CD14-positive monocyte (primary cell): ENCODE data around the gene NEDD4L. TPM values are rescaled to one million over a fixed set of nuclear protein-coding genes. Genes with fewer than 3 reads are reported as not detected.

Experiments
- DNase-seq, 3 donors: peaks; one replicate each; pipeline ENCODE4 v3.0.0-alpha.2; 2011 to 2022
- H2AFZ ChIP-seq: 2 replicates; pipeline ENCODE4 v1.6.0; 2012; ENCODE audit warnings: mild to moderate bottlenecking, low read depth, low read length, inconsistent platforms; ENCODE audit not compliant: insufficient read depth, poor library complexity, severe bottlenecking
- H3K27ac ChIP-seq, 2 donors: 1 replicate in 1 of 2; 2 replicates in 1 of 2; pipeline ENCODE4 v1.5.1; 2012 to 2013; ENCODE audit warnings: low read length in 2 of 2, control low read depth in 1 of 2, inconsistent platforms in 1 of 2, low read depth in 1 of 2, mild to moderate bottlenecking in 1 of 2
- H3K27me3 ChIP-seq, 2 donors: one replicate each; pipeline versions ENCODE4 v1.6.0 to v1.6.1; 2011 to 2013; ENCODE audit warnings: low read length in 2 of 2; ENCODE audit not compliant: control insufficient read depth in 2 of 2, insufficient read depth in 2 of 2
- H3K36me3 ChIP-seq, 2 donors: replicated peaks in 1 of 2; 1 replicate in 1 of 2; 2 replicates in 1 of 2; pipeline versions ENCODE4 v1.5.1 to v1.6.1; 2012 to 2013; ENCODE audit warnings: low read length in 2 of 2, control low read depth in 1 of 2, inconsistent platforms in 1 of 2, mild to moderate bottlenecking in 1 of 2; ENCODE audit not compliant: insufficient read depth in 2 of 2, control insufficient read depth in 1 of 2
- H3K4me1 ChIP-seq, 2 donors: 1 replicate in 1 of 2; 2 replicates in 1 of 2; pipeline versions ENCODE4 v1.5.1 to v1.6.1; 2012 to 2013; ENCODE audit warnings: low read length in 2 of 2, control low read depth in 1 of 2, inconsistent platforms in 1 of 2, mild to moderate bottlenecking in 1 of 2, moderate library complexity in 1 of 2; ENCODE audit not compliant: insufficient read depth in 2 of 2, control insufficient read depth in 1 of 2
- H3K4me2 ChIP-seq: replicated peaks from 2 replicates; pipeline ENCODE3; 2012; ENCODE audit warnings: low read length, moderate library complexity, mild to moderate bottlenecking; ENCODE audit not compliant: poor library complexity, severe bottlenecking; ENCODE audit errors: extremely low read depth
- H3K4me3 ChIP-seq, 3 experiments: fragments of 200-600 bp in 1 of 3; sonication (generic) in 1 of 3; replicated peaks in 1 of 3; 1 replicate in 2 of 3; 2 replicates in 1 of 3; pipeline ENCODE4 v1.5.1; 2011 to 2013; ENCODE audit warnings: low read length in 3 of 3, mild to moderate bottlenecking in 3 of 3, control low read depth in 2 of 3, low read depth in 2 of 3, inconsistent platforms in 1 of 3, moderate library complexity in 1 of 3
- H3K79me2 ChIP-seq: 2 replicates; pipeline ENCODE4 v1.6.0; 2012; ENCODE audit warnings: mild to moderate bottlenecking, control low read depth, inconsistent platforms, low read length, moderate library complexity; ENCODE audit not compliant: insufficient read depth
- H3K9ac ChIP-seq: 2 replicates; pipeline ENCODE4 v1.6.0; 2017; ENCODE audit warnings: low read length, mild to moderate bottlenecking; ENCODE audit not compliant: insufficient read depth, poor library complexity, severe bottlenecking
- H3K9me3 ChIP-seq, 2 donors: replicated peaks in 1 of 2; 1 replicate in 1 of 2; 2 replicates in 1 of 2; pipeline versions ENCODE4 v1.5.1 to v1.6.1; 2012 to 2013; ENCODE audit warnings: low read length in 2 of 2, control low read depth in 1 of 2; ENCODE audit not compliant: control insufficient read depth in 1 of 2, insufficient read depth in 1 of 2
- H4K20me1 ChIP-seq: 2 replicates; pipeline ENCODE4 v1.6.0; 2012; ENCODE audit warnings: mild to moderate bottlenecking, low read length, control low read depth, moderate library complexity; ENCODE audit not compliant: insufficient read depth
- H3K27ac Mint-ChIP-seq, 7 donors: one replicate each; pipeline ENCODE4 v1.8.0; 2020; ENCODE audit warnings: mild to moderate bottlenecking in 7 of 7, mixed read lengths in 7 of 7, moderate library complexity in 6 of 7, inconsistent platforms in 2 of 7
- H3K27me3 Mint-ChIP-seq, 3 donors: one replicate each; pipeline ENCODE4 v1.8.0; 2021 to 2022; ENCODE audit warnings: low read depth in 3 of 3, mild to moderate bottlenecking in 3 of 3, mixed read lengths in 3 of 3, moderate library complexity in 3 of 3, inconsistent platforms in 1 of 3
- H3K36me3 Mint-ChIP-seq, 2 donors: one replicate each; pipeline ENCODE4 v1.8.0; 2020; ENCODE audit warnings: mixed read lengths in 2 of 2, inconsistent platforms in 1 of 2, mild to moderate bottlenecking in 1 of 2
- H3K4me1 Mint-ChIP-seq: one replicate; pipeline ENCODE4 v1.8.0; 2020; ENCODE audit warnings: mild to moderate bottlenecking, mixed read lengths
- H3K4me3 Mint-ChIP-seq, 2 donors: one replicate each; pipeline ENCODE4 v1.8.0; 2020; ENCODE audit warnings: mild to moderate bottlenecking in 2 of 2, mixed read lengths in 2 of 2, moderate library complexity in 1 of 2
- H3K9me3 Mint-ChIP-seq, 7 donors: one replicate each; pipeline ENCODE4 v1.8.0; 2020 to 2022; ENCODE audit warnings: mixed read lengths in 7 of 7, mild to moderate bottlenecking in 6 of 7, moderate library complexity in 6 of 7, inconsistent platforms in 2 of 7
- WGBS: methylation state at CpG from one replicate; pipeline ENCODE4 v1.1.5; 2013; ENCODE audit warnings: missing lambda C conversion rate; ENCODE audit not compliant: insufficient coverage; 5-methylcytosine and 5-hydroxymethylcytosine counted together
- intact Hi-C, 2 donors: fragments of 100-400 bp; cut with micrococcal nuclease; formaldehyde crosslinking; loops; one replicate each; pipeline versions ENCODE4 v1.15.0 to v1.15.1; 2023
- polyA plus RNA-seq, 3 donors: library from polyadenylated mRNA; depleted of rRNA in 1 of 3; unstranded in 2 of 3; stranded (reverse) in 1 of 3; fragments of 300-500 nt in 2 of 3; fragments of >200 nt in 1 of 3; fragmentation: Illumina TruSeq in 2 of 3; gene quantifications; 1 replicate in 2 of 3; 2 replicates in 1 of 3; pipeline ENCODE4 v1.2.3, GENCODE V29; 2012 to 2021
- TF ChIP-seq, protein P1 (sequence below): fragments of 200-600 bp; IDR thresholded peaks from one replicate; pipeline ENCODE4 v1.8.0; 2022; ENCODE audit warnings: antibody characterized with exemption, mild to moderate bottlenecking

The NEDD4L gene
- polyA plus RNA-seq, 3 donors: 2.5 to 5.2 (median 4.5) TPM

DNA sequence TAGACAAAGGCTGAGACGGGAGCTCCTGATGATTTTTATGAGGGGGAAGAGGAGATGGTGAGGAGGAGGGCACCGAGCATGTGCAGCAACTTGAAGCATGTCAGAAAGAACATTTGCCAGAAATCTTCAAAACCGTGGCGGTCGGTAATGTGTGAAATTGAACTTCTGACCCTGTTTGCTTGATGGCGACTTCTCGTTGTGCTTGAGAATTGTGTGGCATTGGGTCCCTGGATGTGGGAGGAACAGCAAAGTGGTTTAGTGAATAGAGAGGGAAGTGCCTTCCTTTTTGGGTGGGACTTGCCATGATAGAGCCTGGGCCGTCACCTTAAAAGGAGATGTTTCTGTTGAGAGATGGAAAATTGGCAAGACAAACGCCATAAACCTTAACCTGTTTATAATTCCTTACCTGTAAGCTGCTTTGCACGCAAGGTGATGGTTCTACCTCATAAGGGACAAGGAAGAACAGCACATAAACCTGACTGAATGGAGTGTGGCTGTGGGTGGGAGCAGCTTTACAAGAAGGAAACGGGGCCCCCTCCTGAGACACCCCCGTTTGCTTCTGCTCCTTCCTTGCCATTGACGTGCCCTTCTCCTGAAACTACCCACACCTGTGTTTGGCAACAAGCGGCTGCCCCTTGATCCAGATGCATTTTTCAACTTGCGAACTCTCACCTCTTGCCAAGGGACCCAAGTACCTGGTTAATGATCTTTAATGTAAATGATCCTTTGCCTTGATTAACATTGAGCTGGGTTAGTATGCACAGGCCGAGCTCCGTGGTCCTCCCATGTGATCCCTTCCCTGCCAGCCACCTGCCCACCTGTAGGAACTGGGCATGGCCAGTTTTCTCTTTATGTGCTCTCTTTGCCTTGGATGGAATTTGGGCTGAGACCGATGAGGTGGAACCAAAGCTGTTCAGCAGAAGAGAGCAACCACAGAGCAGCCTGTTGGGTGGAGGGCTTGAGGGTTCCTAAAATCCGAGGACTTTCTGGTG is 153.2 kb downstream of the NEDD4L start:
- Mint-ChIP-seq H3K27ac (no peak overlapping the region), H3K36me3 (no peaks in the 10 kb centered on the region), H3K27me3 (peaks cover 23 to 60% (median 37%) of the 10 kb centered on the region in 3 donors), H3K9me3 (peaks cover 0 to 2% (median 0%) of the 10 kb centered on the region in 7 donors), H3K4me3 (peak overlapping the region in 1 of 2 donors; percentile 58), H3K4me1 (peaks cover 14% of the 10 kb centered on the region)
- WGBS: 98% methylated on average over 6 of the region's 19 CpGs
- no peaks in the 10 kb centered on the region for H3K79me2 ChIP-seq
- H3K4me3 ChIP-seq: no peak overlapping the region
- peaks cover 7 to 10% of the 10 kb centered on the region in 2 donors for H3K4me1 ChIP-seq
- H3K9ac ChIP-seq: no peak overlapping the region
- no peak overlapping the region for H2AFZ ChIP-seq
- no peak overlapping the region for H3K27ac ChIP-seq
- peaks cover 18 to 38% of the 10 kb centered on the region in 2 donors for H3K27me3 ChIP-seq
- H4K20me1 ChIP-seq: no peaks in the 10 kb centered on the region
- no peak for DNase-seq
- intact Hi-C loops: no loop called here
- H3K4me2 ChIP-seq: no peak overlapping the region
- TF ChIP-seq, protein P1, sequence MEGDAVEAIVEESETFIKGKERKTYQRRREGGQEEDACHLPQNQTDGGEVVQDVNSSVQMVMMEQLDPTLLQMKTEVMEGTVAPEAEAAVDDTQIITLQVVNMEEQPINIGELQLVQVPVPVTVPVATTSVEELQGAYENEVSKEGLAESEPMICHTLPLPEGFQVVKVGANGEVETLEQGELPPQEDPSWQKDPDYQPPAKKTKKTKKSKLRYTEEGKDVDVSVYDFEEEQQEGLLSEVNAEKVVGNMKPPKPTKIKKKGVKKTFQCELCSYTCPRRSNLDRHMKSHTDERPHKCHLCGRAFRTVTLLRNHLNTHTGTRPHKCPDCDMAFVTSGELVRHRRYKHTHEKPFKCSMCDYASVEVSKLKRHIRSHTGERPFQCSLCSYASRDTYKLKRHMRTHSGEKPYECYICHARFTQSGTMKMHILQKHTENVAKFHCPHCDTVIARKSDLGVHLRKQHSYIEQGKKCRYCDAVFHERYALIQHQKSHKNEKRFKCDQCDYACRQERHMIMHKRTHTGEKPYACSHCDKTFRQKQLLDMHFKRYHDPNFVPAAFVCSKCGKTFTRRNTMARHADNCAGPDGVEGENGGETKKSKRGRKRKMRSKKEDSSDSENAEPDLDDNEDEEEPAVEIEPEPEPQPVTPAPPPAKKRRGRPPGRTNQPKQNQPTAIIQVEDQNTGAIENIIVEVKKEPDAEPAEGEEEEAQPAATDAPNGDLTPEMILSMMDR: no peak
- no peaks in the 10 kb centered on the region for H3K9me3 ChIP-seq
- H3K36me3 ChIP-seq: no peaks in the 10 kb centered on the region

DNA sequence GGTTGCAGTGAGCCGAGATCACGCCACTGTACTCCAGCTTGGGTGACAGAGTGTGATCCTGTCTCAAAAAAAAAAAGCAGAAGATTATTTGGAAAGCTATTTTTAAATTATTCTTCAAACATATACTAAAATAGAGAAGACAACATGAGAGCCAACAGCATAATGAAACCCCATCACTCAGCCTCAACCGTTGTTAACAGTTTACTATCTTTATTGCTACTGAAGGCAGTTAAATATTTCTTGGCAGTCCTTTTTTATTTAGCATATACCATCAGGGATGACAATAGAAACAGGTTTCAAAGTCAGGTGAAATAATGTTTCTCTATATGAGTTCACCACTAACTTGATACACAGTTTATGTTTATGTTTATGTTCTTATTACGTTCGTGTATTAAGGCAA is 157.2 kb downstream of the NEDD4L start:
- H3K27me3 Mint-ChIP-seq: peaks cover 32 to 52% (median 34%) of the 10 kb centered on the region in 3 donors
- no peak overlapping the region for H3K4me2 ChIP-seq
- peaks cover 0 to 2% (median 0%) of the 10 kb centered on the region in 7 donors for H3K9me3 Mint-ChIP-seq
- H3K36me3 Mint-ChIP-seq: no peaks in the 10 kb centered on the region
- H3K36me3 ChIP-seq: no peaks in the 10 kb centered on the region
- no peak for DNase-seq
- H3K9me3 ChIP-seq: no peaks in the 10 kb centered on the region
- no peak overlapping the region for H3K27ac Mint-ChIP-seq
- no peak overlapping the region for H3K27ac ChIP-seq
- no peak overlapping the region for H3K4me3 ChIP-seq
- intact Hi-C loops: no loop called here
- no peaks in the 10 kb centered on the region for H3K4me1 ChIP-seq
- no peak overlapping the region for H3K4me3 Mint-ChIP-seq
- no peak overlapping the region for H3K9ac ChIP-seq
- peaks cover 7 to 17% of the 10 kb centered on the region in 2 donors for H3K27me3 ChIP-seq
- H2AFZ ChIP-seq: no peak overlapping the region
- TF ChIP-seq, protein P1: no peak
- no peaks in the 10 kb centered on the region for H3K4me1 Mint-ChIP-seq
- no peaks in the 10 kb centered on the region for H3K79me2 ChIP-seq
- no peaks in the 10 kb centered on the region for H4K20me1 ChIP-seq
- WGBS: no CpG with 5 or more reads among the region's 5 CpGs
